GM18861 (cell line): ENCODE data around the gene ZNF597.

Experiments used
- ATAC-seq: cut with Tn5 transposase; IDR thresholded peaks from one replicate; pipeline ENCODE4 v1.9.1; 2021; ENCODE audit not compliant: unreplicated experiment

ZNF597 gene

GRCh38 chr16:3457434-3458252 is 14.3 kb upstream of the ZNF597 start:
- ATAC-seq = peak; percentile 56

GRCh38 chr16:3454631-3455147 is 11.4 kb upstream of the ZNF597 start:
- no peak for ATAC-seq

DNA sequence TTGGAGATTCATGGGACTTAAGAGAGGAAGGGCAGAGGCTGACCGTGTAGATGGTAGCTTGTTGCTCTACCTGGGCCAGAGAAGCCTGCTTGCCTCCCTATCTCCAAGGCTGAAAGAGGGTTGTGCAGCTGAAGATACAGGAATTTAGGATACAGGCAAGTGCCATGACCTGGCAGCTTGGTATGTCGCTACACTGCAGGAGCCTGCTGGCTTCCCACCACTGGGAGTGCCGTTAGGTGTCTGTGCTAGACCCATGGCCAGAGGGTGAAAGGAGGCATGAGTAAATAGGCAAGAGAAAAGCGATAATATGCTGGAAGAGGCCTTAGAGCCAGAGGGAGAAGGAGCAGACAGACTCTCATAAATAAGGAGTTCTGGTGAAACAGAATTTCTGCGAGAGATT is 10.8 kb upstream of the ZNF597 start:
- ATAC-seq = no peak

DNA sequence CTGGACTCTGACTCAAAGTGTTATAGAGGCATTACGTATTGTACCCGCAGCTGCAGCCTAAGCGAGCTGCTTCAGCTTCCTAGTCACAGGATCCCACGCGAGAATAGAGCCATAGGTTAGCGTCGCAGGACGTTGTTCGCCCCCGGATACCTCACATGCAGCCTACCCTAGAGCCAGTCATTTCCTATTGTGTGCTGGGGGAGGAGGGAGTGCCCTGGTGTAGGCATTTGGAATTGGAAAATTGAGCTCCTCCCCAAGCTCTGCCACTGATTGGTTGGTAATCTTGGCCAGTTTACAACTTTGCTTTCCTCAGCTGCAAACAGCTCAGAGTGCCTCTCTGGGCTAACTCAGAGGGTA is 706 bp upstream of the ZNF597 start:
- peak; percentile 15 for ATAC-seq

DNA sequence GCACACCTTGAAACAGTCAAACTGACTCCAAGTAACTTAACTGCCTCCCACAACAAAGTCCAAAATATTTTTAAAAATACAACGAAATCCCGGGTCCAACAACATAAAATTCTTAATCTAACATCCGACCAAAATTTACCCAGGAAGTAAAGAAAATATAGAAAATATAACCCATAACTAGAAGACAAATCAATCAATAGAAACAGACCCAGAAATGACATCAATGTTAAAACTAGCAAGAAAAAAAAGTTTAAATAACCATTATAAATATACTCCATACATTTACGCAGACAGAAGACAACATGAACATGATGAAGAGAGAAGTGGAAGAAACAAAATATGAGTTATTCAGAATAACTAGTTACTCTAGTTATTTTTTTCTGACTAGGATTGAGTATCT is 3.7 kb downstream of the ZNF597 start:
- no peak for ATAC-seq

DNA sequence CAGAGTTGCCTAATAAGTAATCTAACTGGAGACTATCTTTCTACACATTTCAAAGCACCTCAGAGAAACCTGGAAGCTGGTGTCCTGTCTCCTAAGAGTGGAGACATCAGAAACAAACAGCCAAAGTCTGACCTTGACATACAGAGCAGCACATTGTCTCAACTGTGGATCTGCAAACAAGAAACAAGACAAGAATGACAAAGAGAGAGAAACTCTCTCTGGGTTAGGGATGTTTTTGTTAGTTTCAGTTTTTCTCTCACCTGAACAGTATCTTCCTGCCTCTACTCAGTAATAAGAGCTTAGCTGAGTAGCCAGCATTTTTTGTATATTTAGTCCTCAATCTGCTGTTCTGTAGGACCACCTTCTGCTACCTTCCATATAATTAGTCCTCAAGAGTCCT is 8.9 kb downstream of the ZNF597 start:
- no peak for ATAC-seq

DNA sequence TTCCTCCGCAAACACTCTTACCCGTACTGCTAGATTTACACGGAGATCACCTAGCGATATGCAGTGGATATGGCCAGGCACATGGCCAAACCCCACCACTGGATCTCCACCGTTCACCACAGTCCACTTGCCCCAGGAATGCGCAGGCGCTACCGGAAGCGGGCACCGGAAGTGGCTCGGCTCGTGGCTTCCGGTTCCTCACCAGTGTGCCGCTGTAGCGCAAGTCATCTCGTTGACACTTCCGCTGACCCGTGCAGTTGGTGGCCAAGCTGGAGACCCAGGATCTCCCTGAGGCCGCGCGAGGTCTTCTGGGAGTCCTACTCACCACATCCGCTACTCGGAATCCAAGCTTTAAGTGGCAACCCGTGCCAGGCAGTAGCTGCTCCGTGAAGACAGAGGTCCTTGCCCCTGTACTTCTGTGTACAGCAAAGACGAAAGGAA is 11.5 kb downstream of the ZNF597 start:
- ATAC-seq = no peak

- no peak for ATAC-seq
Observed at GRCh38 chr16:3413730-3414379, 29.4 kb downstream of the ZNF597 start.

DNA sequence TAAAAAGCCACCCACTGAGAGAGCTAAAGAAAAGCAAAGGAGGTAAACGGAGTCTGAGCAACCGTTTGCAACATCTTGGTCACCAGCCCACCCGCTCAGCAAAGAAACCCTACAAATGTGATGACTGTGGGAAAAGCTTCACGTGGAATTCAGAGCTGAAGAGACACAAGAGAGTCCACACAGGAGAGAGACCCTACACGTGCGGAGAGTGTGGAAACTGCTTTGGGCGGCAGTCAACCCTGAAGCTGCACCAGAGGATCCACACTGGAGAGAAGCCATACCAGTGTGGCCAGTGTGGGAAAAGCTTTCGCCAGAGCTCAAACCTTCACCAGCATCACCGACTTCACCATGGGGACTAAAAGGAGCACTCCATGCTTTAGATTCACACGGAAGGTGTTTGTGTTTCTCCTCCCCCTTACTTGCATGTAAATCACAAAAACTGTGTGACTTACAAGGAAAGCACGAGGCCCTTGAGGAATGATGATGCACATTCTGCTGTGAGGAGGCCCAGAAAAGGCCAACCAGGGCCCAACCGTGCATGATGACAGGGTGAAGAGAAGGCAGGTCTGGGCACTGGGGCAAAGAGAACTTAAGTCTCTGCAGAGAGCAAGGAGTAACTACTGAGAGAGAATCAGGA is 34.6 kb downstream of the ZNF597 start:
- ATAC-seq = no peak

DNA sequence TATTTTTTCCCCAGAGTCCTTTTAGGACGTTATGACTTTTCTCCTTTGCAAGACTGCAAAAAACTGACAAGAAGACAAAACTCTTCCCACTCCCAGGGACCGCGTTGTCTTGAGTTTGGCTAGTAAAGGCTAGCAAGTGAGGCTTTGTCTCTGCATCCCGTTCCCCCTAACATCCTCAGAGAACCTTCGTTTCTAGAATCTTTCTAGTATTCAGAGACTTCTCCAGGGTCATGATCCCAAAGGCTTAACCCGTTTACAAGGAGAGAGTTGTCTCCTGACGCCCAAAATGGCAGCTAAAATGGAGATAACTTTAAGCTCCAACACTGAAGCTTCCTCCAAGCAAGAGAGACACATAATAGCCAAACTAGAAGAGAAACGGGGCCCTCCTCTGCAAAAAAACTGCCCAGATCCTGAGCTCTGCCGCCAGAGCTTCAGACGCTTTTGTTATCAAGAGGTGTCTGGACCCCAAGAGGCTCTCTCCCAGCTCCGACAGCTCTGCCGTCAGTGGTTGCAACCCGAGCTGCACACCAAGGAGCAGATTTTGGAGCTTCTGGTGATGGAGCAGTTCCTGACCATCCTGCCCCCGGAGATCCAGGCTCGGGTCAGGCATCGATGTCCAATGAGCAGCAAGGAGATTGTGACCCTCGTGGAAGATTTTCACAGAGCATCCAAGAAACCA is 41.4 kb downstream of the ZNF597 start:
- no peak for ATAC-seq

DNA sequence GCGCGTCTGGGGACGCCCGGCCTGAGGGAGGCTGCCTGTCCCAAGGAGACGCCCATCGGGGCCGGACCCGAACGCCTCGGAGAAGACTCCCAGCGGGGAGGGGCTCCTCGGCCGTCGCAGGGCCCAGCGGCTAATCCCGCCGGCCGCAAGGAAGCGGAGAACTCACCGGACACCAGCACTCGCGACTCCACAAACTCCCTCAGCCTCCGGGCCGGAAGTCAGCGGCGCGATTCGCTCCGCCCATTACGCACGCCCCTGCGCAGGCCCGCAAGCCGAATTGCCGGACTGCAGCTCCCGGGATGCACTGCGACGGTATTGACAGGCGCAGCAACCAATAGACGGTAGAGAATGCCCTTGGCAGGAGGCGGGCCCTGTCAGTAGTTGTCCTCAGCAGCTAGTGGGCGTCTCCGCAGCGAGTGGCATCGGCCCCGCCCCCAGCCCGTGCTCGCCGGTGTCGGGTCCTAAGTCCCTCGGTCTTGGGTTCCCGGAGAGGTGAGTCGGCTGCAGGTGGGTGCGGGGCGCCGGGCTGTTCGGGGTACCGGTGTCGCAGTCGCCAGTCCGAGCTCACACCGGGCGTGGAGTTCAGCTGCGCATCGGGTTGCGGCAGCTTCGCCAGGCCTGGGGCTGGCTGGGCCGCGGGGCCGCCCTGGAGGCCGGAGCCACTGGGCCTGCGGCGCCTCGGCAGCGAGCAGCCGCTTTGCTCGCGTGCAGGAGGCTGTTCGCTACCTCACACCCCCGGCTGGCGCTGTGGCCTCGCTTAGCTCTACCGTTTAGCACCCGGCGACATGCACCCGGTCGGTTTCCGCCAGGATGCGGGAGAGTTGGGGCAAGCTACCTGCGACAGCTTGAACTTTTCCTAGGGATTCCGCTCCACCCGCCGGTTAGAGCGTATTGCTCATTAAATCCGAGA is 42.3 kb downstream of the ZNF597 start, which contains the start of the genes ZNF174 and ZSCAN32:
TSS of gene ZNF174 (plus strand) at position 437 of the 910 bp plus-strand sequence. CDS start 790 bp downstream, outside the sequence.
TSS of gene ZSCAN32 (minus strand) at position 226 of the 910 bp plus-strand sequence. CDS start 3,447 bp downstream, outside the sequence.
- ATAC-seq = peak; percentile 94

DNA sequence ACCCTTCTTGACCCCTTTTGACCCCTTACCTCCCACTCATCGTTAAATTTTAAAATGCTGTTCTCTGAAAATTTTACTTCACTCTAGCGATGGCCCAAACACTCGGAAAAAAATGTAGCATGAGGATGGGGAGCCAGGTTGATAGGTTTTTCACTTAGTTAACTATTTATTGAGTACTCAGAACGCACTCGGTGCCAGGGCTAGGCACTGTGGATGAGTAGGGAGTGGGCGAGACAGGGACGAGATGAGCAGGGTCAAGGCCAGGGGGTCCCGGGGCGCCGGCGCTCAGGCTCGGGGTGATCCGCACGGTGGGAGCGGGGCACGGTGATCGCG is 42.9 kb downstream of the ZNF597 start:
- peak; percentile 20 for ATAC-seq

GRCh38 chr16:3389663-3390338 is 53.5 kb downstream of the ZNF597 start:
- ATAC-seq = no peak

- no peak for ATAC-seq
Observed at GRCh38 chr16:3388325-3388724, 55.0 kb downstream of the ZNF597 start.

- no peak for ATAC-seq
Observed at GRCh38 chr16:3383045-3383448, 60.3 kb downstream of the ZNF597 start.
